ENCODE results near the gene NSRP1. TPM values are rescaled to one million over a fixed set of nuclear protein-coding genes. Genes with fewer than 3 reads are reported as not detected.

Gene NSRP1
- total RNA-seq, 4 donors from 2014 or later = 18.7 to 33.5 (median 22.8) TPM

GRCh38 chr17:30211371-30211770, 94.8 kb downstream of the NSRP1 start:
- Histone ChIP-seq H3K27me3 (peaks cover 3% of the 10 kb centered on the region), H3K9me3 (no peaks in the 10 kb centered on the region), H3K4me1 (no peaks in the 10 kb centered on the region), H3K36me3 (no peaks in the 10 kb centered on the region), H3K27ac (no peak overlapping the region), H3K4me3 (no peak overlapping the region)
- TF ChIP-seq EP300 (IDR thresholded peaks at IDR 0.05) (no peak), POLR2A (IDR thresholded peaks at IDR 0.05) (no peak), POLR2AphosphoS5 (IDR thresholded peaks at IDR 0.05) (no peak), CTCF (IDR thresholded peaks at IDR 0.05) (no peak)
- 77% methylated on average over 6 of the region's 6 CpGs for WGBS
- peak in 1 of 2 donors; percentile 21 for DNase-seq (ENCODE audit: low spot score in 2 of 2)

GRCh38 chr17:30212750-30213149, 96.1 kb downstream of the NSRP1 start:
- TF ChIP-seq POLR2A (IDR thresholded peaks at IDR 0.05) (no peak), CTCF (IDR thresholded peaks at IDR 0.05) (no peak), EP300 (IDR thresholded peaks at IDR 0.05) (no peak), POLR2AphosphoS5 (IDR thresholded peaks at IDR 0.05) (no peak)
- DNase-seq (ENCODE audit: low spot score in 2 of 2) = peak in 1 of 2 donors; percentile 67
- 92% methylated on average over 11 of the region's 11 CpGs for WGBS

GRCh38 chr17:30217054-30217453, 100.4 kb downstream of the NSRP1 start:
- Histone ChIP-seq H3K36me3 (no peaks in the 10 kb centered on the region), H3K4me3 (no peak overlapping the region), H3K4me1 (no peaks in the 10 kb centered on the region), H3K27me3 (no peaks in the 10 kb centered on the region), H3K27ac (no peak overlapping the region), H3K9me3 (no peaks in the 10 kb centered on the region)
- DNase-seq (ENCODE audit: low spot score in 2 of 2) = peak in 1 of 2 donors; percentile 38
- 90% methylated on average over 6 of the region's 6 CpGs for WGBS
- no peak for TF ChIP-seq POLR2A (IDR thresholded peaks at IDR 0.05)
- no peak for TF ChIP-seq POLR2AphosphoS5 (IDR thresholded peaks at IDR 0.05)
- no peak for TF ChIP-seq CTCF (IDR thresholded peaks at IDR 0.05)
- TF ChIP-seq EP300 (IDR thresholded peaks at IDR 0.05) = no peak

More at GRCh38 chr17:30212750-30213149, 96.1 kb downstream of the NSRP1 start:
- Histone ChIP-seq H3K27me3 (no peaks in the 10 kb centered on the region), H3K9me3 (no peaks in the 10 kb centered on the region), H3K27ac (no peak overlapping the region), H3K4me3 (no peak overlapping the region), H3K4me1 (no peaks in the 10 kb centered on the region), H3K36me3 (no peaks in the 10 kb centered on the region)

GRCh38 chr17:30217746-30218245, 101.2 kb downstream of the NSRP1 start:
- no peaks in the 10 kb centered on the region for H3K4me1 ChIP-seq
- no peaks in the 10 kb centered on the region for H3K27me3 ChIP-seq
- peak in 1 of 2 donors; percentile 74 for DNase-seq (ENCODE audit: low spot score in 2 of 2)
- H3K9me3 ChIP-seq = no peaks in the 10 kb centered on the region
- H3K4me3 ChIP-seq = no peak overlapping the region
- no peak overlapping the region for H3K27ac ChIP-seq
- no peaks in the 10 kb centered on the region for H3K36me3 ChIP-seq
- TF ChIP-seq EP300 (IDR thresholded peaks at IDR 0.05) (no peak), CTCF (IDR thresholded peaks at IDR 0.05) (no peak), POLR2A (IDR thresholded peaks at IDR 0.05) (no peak), POLR2AphosphoS5 (IDR thresholded peaks at IDR 0.05) (no peak)
- WGBS = 97% methylated on average over 11 of the region's 11 CpGs

GRCh38 chr17:30218799-30219198, 102.2 kb downstream of the NSRP1 start:
- H3K4me3 ChIP-seq = no peak overlapping the region
- TF ChIP-seq POLR2A (IDR thresholded peaks at IDR 0.05) (no peak), POLR2AphosphoS5 (IDR thresholded peaks at IDR 0.05) (no peak), CTCF (IDR thresholded peaks at IDR 0.05) (no peak), EP300 (IDR thresholded peaks at IDR 0.05) (no peak)
- H3K4me1 ChIP-seq = no peaks in the 10 kb centered on the region
- H3K27ac ChIP-seq = no peak overlapping the region
- H3K36me3 ChIP-seq = no peaks in the 10 kb centered on the region
- no peaks in the 10 kb centered on the region for H3K9me3 ChIP-seq
- DNase-seq (ENCODE audit: low spot score in 2 of 2) = peak in 1 of 2 donors; percentile 4
- H3K27me3 ChIP-seq = no peaks in the 10 kb centered on the region
- WGBS = 80% methylated on average over 8 of the region's 9 CpGs
